ENCODE results near the gene DIPK1A. TPM values are rescaled to one million over a fixed set of nuclear protein-coding genes. Genes with fewer than 3 reads are reported as not detected.
A peak's percentile ranks its signal among the peaks of the same experiment; 100 is the strongest.

DIPK1A gene
- total RNA-seq, 1 experiment from 2014 or later, result 10.5 TPM

- Histone ChIP-seq H3K36me3 (ENCODE audit: low read depth) (peaks cover 40% of the 10 kb centered on the region), H3K4me1 (replicated peaks; ENCODE audit: insufficient read depth) (peaks cover 36% of the 10 kb centered on the region), H3K9me3 (ENCODE audit: insufficient read depth, low read depth) (no peaks in the 10 kb centered on the region), H4K20me1 (ENCODE audit: insufficient read depth) (peaks cover 35% of the 10 kb centered on the region), H3K27ac (no peak overlapping the region), H2AFZ (peak overlapping the region; percentile 76), H3K79me2 (ENCODE audit: low read depth) (peaks cover 45% of the 10 kb centered on the region), H3K4me3 (peak overlapping the region; percentile 85; the same call in 1 of the 2 replicates), H3K27me3 (ENCODE audit: insufficient read depth, low read depth) (no peaks in the 10 kb centered on the region), H3F3A (ENCODE audit: insufficient read depth, low read depth) (peaks cover 35% of the 10 kb centered on the region), H3K4me2 (peak overlapping the region; percentile 96), H3K9me2 (ENCODE audit: insufficient read depth) (no peaks in the 10 kb centered on the region)
- CTCF ChIA-PET, result interaction anchor here (0.5 to 2.1 kb wide), 4 partner anchors 8 to 134 kb away, joined by 3 to 5 read pairs (median 4); no protein-coding TSS in a partner anchor
- intact Hi-C loops (cut with micrococcal nuclease; ENCODE audit: unreplicated experiment), result loop anchor here (2.0 to 10.0 kb wide), 3 partner anchors 39 to 937 kb away; no protein-coding TSS in a partner anchor
- TF ChIP-seq EZH2 (IDR thresholded peaks at IDR 0.05; ENCODE audit: low read depth) (no peak), CTCF (conservative IDR thresholded peaks at IDR 0.05) (no peak)
- TSS peak; percentile 95 for BruUV-seq (replicated peaks)
- DNase-seq, result no peak
- POLR2A ChIA-PET (ENCODE audit: unreplicated experiment), result interaction anchor here (0.6 to 0.8 kb wide), 3 partner anchors 27 to 1785 kb away, joined by 3 to 13 read pairs (median 12); no protein-coding TSS in a partner anchor
Measured at GRCh38 chr1:92831368-92831761, 129.9 kb downstream of the DIPK1A start.

GRCh38 chr1:92826792-92827191 lies 134.5 kb downstream of the DIPK1A start:
- intact Hi-C loops (cut with micrococcal nuclease; ENCODE audit: unreplicated experiment), result no loop called here

GRCh38 chr1:92822879-92823278 lies 138.4 kb downstream of the DIPK1A start:
- H3K9me3 ChIP-seq (ENCODE audit: insufficient read depth, low read depth), result no peaks in the 10 kb centered on the region
- DNase-seq, result peak; percentile 83 to 93
- H4K20me1 ChIP-seq (ENCODE audit: insufficient read depth), result no peaks in the 10 kb centered on the region
- no peaks in the 10 kb centered on the region for H3K36me3 ChIP-seq (ENCODE audit: low read depth)
- 0 out of 2 replicates have a peak overlapping the region, but pooled peaks have one; percentile 20 for H3K4me2 ChIP-seq
- TF ChIP-seq CTCF (conservative IDR thresholded peaks at IDR 0.05), result no peak; the same call in 1 of the 2 replicates
- TF ChIP-seq EZH2 (IDR thresholded peaks at IDR 0.05; ENCODE audit: low read depth), result no peak
- ChIA-PET CTCF (interaction anchor here (0.9 kb wide), 1 partner anchor 9 kb away, joined by 4 read pairs; the partner anchor contains the start of gene RPL5), POLR2A (ENCODE audit: unreplicated experiment) (interaction anchor here (0.7 kb wide), 3 partner anchors 54 to 525 kb away, joined by 3 to 8 read pairs (median 5); no protein-coding TSS in a partner anchor)
- peak overlapping the region; percentile 34; the same call in 1 of the 2 replicates for H3K27ac ChIP-seq
- no peaks in the 10 kb centered on the region for H3K27me3 ChIP-seq (ENCODE audit: insufficient read depth, low read depth)
- intact Hi-C loops (cut with micrococcal nuclease; ENCODE audit: unreplicated experiment), result no loop called here
- peaks cover 25% of the 10 kb centered on the region for H3K4me1 ChIP-seq (replicated peaks; ENCODE audit: insufficient read depth)
- no peak overlapping the region for H3K4me3 ChIP-seq
- H3K79me2 ChIP-seq (ENCODE audit: low read depth), result no peaks in the 10 kb centered on the region
- H3F3A ChIP-seq (ENCODE audit: insufficient read depth, low read depth), result peaks cover 32% of the 10 kb centered on the region
- no TSS peak for BruUV-seq (replicated peaks)
- no peak overlapping the region for H2AFZ ChIP-seq
- no peaks in the 10 kb centered on the region for H3K9me2 ChIP-seq (ENCODE audit: insufficient read depth)

More at GRCh38 chr1:92826792-92827191, 134.5 kb downstream of the DIPK1A start:
- CTCF ChIA-PET, result interaction anchor here (0.7 kb wide), 1 partner anchor 57 kb away, joined by 14 read pairs; no protein-coding TSS in a partner anchor
- H4K20me1 ChIP-seq (ENCODE audit: insufficient read depth), result no peaks in the 10 kb centered on the region
- H2AFZ ChIP-seq, result no peak overlapping the region
- no peaks in the 10 kb centered on the region for H3K9me3 ChIP-seq (ENCODE audit: insufficient read depth, low read depth)
- no peaks in the 10 kb centered on the region for H3K27me3 ChIP-seq (ENCODE audit: insufficient read depth, low read depth)
- H3K4me1 ChIP-seq (replicated peaks; ENCODE audit: insufficient read depth), result peaks cover 16% of the 10 kb centered on the region
- no peaks in the 10 kb centered on the region for H3K36me3 ChIP-seq (ENCODE audit: low read depth)
- H3K4me2 ChIP-seq, result no peak overlapping the region
- POLR2A ChIA-PET (ENCODE audit: unreplicated experiment), result interaction anchor here (0.5 kb wide), 1 partner anchor 40 kb away, joined by 4 read pairs; no protein-coding TSS in a partner anchor
- H3K27ac ChIP-seq, result no peak overlapping the region
- TF ChIP-seq EZH2 (IDR thresholded peaks at IDR 0.05; ENCODE audit: low read depth), result no peak
- TF ChIP-seq CTCF (conservative IDR thresholded peaks at IDR 0.05), result no peak
- no peaks in the 10 kb centered on the region for H3K9me2 ChIP-seq (ENCODE audit: insufficient read depth)
- H3F3A ChIP-seq (ENCODE audit: insufficient read depth, low read depth), result peaks cover 17% of the 10 kb centered on the region
- no peak overlapping the region for H3K4me3 ChIP-seq
- no TSS peak for BruUV-seq (replicated peaks)
- no peaks in the 10 kb centered on the region for H3K79me2 ChIP-seq (ENCODE audit: low read depth)
- DNase-seq, result no peak

Data from PC-9 (cell line).